ENCODE measurements around the gene IRF2BPL.

Gene IRF2BPL

DNA sequence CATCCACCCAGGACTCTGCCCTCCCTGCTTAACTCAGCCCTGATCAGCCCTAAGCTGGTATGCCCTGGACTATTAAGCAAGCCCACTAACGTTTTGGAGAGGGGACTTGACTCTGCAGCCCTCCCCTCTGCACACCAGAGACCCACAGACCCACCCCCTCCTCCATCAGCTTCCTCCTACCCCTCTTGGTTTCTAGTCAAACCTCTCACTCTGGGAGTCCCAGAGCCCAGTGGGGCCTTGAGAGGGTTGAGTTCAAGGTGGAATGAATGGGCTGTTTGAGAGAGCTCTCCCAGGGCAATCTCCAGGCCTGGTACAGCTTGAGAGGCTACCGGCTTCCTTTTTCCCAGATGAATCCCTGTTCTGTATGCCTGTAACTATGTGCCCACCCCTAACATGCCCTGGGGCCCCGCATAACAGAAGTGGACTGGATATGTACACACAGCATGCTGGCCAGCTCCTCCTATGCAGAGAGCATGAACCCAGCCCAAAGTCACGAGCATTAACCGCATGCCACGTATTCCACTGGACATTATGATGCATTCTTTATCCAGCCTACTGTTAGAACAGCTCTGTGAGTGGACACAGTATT is 43.6 kb downstream of the IRF2BPL start:
- no peak for DNase-seq

DNA sequence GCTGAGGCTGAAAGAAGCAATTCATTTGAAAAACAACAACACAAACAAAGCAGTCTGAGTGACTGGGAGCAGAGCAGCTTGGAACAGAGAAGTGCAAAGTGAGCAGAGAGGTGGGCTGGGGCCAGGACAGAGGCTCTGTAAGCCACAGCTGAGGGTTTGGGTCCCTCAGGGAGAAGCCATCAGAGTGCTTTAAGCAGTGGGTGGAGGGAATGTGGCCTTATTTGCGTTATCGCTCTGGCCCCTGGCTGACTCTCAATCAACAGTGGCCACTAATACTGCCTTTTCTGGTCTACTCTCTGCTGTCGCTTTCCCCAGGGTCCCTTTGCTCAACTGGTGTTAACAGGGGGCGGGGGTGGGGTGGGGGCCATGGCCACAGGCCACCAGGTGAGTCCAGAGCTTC is 44.2 kb downstream of the IRF2BPL start:
- no peak for DNase-seq

DNA sequence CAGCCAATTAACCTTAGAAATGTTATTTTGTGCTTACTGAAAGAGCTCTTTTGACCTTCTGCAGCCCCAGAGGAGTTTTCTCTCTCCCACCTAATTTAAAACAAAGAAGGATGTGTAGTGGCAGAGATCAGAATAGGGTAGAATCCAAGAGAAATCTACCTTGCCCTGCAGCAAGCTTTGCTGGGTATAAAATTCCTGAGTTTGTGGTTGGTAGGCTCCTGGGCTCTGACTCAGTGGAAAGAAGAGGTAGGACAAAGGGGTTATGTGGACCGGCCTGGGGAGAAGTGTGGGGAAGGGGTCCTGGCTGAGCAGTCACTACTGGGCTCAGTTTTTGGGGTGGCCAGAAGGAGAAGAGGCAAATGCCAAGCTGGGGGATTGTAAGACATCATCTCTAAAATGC is 46.8 kb downstream of the IRF2BPL start:
- DNase-seq, result no peak

DNA sequence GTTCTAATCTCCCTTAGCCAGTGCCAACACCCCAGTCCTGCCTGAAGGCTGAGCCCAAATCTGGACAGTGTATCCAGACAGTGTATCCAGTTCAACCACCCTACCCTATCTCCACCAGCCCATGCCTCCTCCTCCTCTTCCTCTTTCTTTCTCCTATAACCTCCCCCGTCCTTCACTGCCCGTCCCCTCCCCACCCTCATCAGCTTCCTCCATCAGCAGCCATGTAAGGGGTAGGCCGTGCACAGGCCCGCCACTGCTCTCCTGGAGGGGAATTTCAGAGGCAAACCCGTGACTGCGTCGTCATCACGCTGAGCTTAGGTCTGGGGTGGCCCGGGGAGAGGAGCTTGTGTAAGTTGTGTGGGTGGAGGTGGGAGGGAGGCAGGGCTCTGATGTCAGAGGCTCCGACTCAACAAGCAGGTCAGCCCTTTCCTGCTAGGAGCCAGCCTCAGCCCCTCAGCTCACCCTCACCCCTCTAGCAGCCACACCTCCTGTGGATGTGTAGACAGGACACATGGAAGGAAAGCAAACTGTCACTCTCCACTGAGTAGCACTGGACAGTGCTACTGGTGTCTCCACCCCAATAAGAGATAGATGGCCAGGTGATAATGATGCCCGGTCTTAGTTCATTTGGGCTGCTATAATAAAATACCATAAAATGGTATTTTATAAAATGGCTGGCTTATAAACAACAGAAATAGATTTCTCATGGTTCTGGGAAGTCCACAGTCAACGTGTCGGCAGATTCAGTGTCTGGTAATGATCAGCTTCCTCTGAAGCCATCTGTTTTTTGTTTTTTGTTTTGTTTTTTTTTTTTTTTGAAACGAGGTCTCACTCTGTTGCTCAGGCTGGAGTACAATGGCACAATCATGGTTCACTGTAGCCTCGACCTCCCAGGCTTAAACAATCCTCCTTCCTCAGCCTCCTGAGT is 50.5 kb downstream of the IRF2BPL start:
- DNase-seq, result no peak

DNA sequence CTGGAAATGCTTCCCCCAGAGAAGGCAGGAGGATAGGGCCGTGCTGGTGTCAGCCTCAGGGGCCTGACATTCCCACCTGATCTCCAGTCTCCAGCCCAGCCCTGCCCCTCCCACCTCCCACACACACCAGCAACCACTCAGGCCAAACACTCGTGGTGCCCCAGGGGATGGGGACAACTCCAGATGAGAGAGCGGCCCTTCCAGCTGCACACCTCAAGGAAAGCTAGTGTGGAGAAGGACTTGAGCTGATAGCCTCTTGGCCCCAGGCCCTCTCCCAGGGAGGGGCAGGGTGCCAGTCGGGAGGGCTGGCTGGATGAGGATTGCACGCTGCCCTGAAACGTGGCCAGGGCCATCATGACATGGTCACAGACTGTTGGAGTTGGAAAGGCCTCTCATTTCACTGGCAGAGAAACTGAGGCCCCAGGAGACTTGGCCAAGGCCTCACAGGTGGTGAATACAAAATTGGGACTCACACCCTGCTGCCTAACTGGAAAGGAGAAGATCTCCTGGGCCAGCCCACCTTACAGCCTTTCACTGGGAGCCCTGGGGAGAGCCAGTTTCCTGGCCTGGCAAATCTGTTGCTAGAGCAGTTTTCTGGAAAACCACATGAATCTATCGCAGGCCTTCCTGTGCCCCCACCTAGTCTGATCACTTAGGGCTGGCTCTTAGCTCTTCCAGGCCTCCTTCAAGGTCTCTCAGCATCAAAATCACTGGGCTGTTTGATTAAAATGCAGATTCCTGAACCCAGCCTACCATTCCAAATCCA is 52.1 kb downstream of the IRF2BPL start:
- DNase-seq, result no peak

DNA sequence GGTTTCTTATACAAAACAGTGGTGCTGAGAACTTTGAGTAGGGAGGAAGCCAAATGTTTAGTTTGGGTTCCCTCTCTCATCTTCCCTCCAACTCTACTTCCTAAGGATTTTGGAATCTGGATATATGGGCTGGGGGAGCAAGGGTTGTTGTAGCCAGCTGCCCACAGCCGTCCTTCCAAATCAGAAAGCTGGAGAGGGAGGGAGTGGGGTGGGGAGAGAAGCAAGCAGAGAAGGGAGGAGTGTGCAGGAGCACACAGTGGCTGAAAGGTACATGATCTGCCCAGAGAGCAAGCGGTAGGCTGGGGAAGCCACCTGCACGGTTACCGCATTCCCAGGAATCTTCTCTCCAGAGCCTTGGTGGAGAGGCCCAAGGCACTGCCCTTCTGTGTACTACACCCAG is 52.7 kb downstream of the IRF2BPL start:
- DNase-seq, result no peak

DNA sequence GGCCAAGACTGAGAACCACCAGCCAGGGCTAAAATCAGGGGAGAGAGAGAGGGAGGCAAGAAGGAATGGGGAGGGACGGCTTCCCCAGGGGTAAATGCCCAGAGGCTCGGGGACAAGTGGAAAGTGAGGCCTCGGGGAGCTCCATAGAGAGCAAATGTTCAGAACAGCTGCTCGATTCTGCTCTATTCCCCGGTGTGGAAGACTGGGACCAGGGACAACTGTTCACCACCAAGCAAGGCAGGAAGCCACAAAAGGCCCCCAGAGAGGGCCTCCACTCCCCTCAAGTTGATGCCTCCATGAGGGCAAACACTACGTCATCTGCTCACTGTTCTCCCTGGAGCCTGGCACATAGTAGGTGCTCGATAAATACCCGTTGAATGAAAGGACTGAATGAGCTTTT is 53.5 kb downstream of the IRF2BPL start:
- DNase-seq, result no peak

Data from NCI-H1048 (cell line).